Fibroblast of lung (primary cell): Measurements from ENCODE around the gene DIAPH3. TPM values are rescaled to one million over a fixed set of nuclear protein-coding genes. Genes with fewer than 3 reads are reported as not detected.

ENCODE experiments used
- DNase-seq, 2 donors: peaks; one replicate each; pipeline versions ENCODE4 v3.0.0 to v3.0.0-alpha.2; 2010; ENCODE audit warnings: low read depth in 2 of 2
- H2AFZ ChIP-seq: 2 replicates; pipeline ENCODE4 v1.5.1; 2012; ENCODE audit warnings: low read length, control low read depth, inconsistent platforms
- H3K27ac ChIP-seq: 2 replicates; pipeline ENCODE4 v1.5.1; 2011; ENCODE audit warnings: low read length, control low read depth; ENCODE audit not compliant: insufficient read depth
- H3K27me3 ChIP-seq: 2 replicates; pipeline ENCODE4 v1.5.1; 2011; ENCODE audit warnings: mild to moderate bottlenecking, low read length; ENCODE audit not compliant: control insufficient read depth, insufficient read depth
- H3K36me3 ChIP-seq: 2 replicates; pipeline ENCODE4 v1.5.1; 2011; ENCODE audit warnings: low read length; ENCODE audit not compliant: control insufficient read depth, insufficient read depth
- H3K4me1 ChIP-seq: 2 replicates; pipeline ENCODE4 v1.5.1; 2011; ENCODE audit warnings: low read length; ENCODE audit not compliant: control insufficient read depth, insufficient read depth; ENCODE audit errors: extremely low read depth
- H3K4me2 ChIP-seq: 2 replicates; pipeline ENCODE4 v1.5.1; 2011; ENCODE audit warnings: low read length, control low read depth; ENCODE audit not compliant: insufficient read depth; ENCODE audit errors: extremely low read depth
- H3K4me3 ChIP-seq, 4 experiments: fragments of 200-600 bp in 1 of 4; sonication (generic) in 1 of 4; replicated peaks in 1 of 4; 2 replicates each; pipeline ENCODE4 v1.5.1; 2011 to 2016; ENCODE audit warnings: low read length in 4 of 4, low read depth in 3 of 4, mild to moderate bottlenecking in 3 of 4, control low read depth in 2 of 4, inconsistent platforms in 1 of 4, mixed read lengths in 1 of 4; ENCODE audit not compliant: insufficient read depth in 1 of 4; ENCODE audit errors: control extremely low read depth in 1 of 4
- H3K79me2 ChIP-seq: 2 replicates; pipeline ENCODE4 v1.5.1; 2012; ENCODE audit warnings: mild to moderate bottlenecking, low read length, inconsistent platforms; ENCODE audit not compliant: control insufficient read depth, insufficient read depth
- H3K9ac ChIP-seq: 2 replicates; pipeline ENCODE4 v1.5.1; 2011; ENCODE audit warnings: mild to moderate bottlenecking, low read length, control low read depth; ENCODE audit not compliant: insufficient read depth
- H3K9me3 ChIP-seq: 2 replicates; pipeline ENCODE4 v1.5.1; 2012; ENCODE audit warnings: low read depth, low read length; ENCODE audit not compliant: control insufficient read depth, insufficient read depth
- H4K20me1 ChIP-seq: 2 replicates; pipeline ENCODE4 v1.5.1; 2011; ENCODE audit warnings: low read length; ENCODE audit not compliant: control insufficient read depth, insufficient read depth; ENCODE audit errors: extremely low read depth
- CTCF ChIP-seq, 2 donors: IDR thresholded peaks in 1 of 2; conservative IDR thresholded peaks in 1 of 2; 1 replicate in 1 of 2; 2 replicates in 1 of 2; pipeline ENCODE4 v1.5.1; 2011 to 2012; ENCODE audit warnings: low read length in 2 of 2, control low read depth in 1 of 2, inconsistent platforms in 1 of 2, low read depth in 1 of 2, mild to moderate bottlenecking in 1 of 2
- EZH2 ChIP-seq: IDR thresholded peaks from 2 replicates; pipeline ENCODE4 v1.5.1; 2012; ENCODE audit warnings: low read length, control low read depth, mild to moderate bottlenecking; ENCODE audit errors: missing control alignments
- polyA plus RNA-seq, 2 donors: library from polyadenylated mRNA; depleted of rRNA in 1 of 2; stranded (reverse) in 1 of 2; unstranded in 1 of 2; fragments of >200 nt; gene quantifications; 2 replicates each; pipeline ENCODE4 v1.2.1, GENCODE V29; 2011 to 2012; ENCODE audit warnings: missing spikeins in 1 of 2
- total RNA-seq: library from RNA; depleted of rRNA; stranded (reverse); fragments of >200 nt; gene quantifications from 2 replicates; pipeline ENCODE4 v1.2.1, GENCODE V29; 2014

DIAPH3 gene
- total and polyA plus RNA-seq, 2 donors (not counting 1 experiment from before 2014, with no cell fraction given), result 5.9 to 10.9 TPM

- Histone ChIP-seq H3K27me3 (no peaks in the 10 kb centered on the region), H3K9me3 (no peaks in the 10 kb centered on the region), H3K4me2 (no peak overlapping the region), H2AFZ (no peak overlapping the region), H4K20me1 (no peaks in the 10 kb centered on the region), H3K36me3 (no peaks in the 10 kb centered on the region), H3K4me1 (no peaks in the 10 kb centered on the region), H3K79me2 (no peaks in the 10 kb centered on the region), H3K4me3 (no peak overlapping the region), H3K27ac (no peak overlapping the region), H3K9ac (no peak overlapping the region)
- TF ChIP-seq EZH2, result no peak
- TF ChIP-seq CTCF (conservative IDR thresholded peaks at IDR 0.05 in 1 of 2, IDR thresholded peaks at IDR 0.05 in 1 of 2; ENCODE audit: low read depth in 1 of 2, low read length in 2 of 2), result no peak
- no peak for DNase-seq
Observed at GRCh38 chr13:60178327-60178726, 14.6 kb upstream of the DIAPH3 start.

- Histone ChIP-seq H3K27ac (no peak overlapping the region), H3K79me2 (no peaks in the 10 kb centered on the region), H3K4me3 (no peak overlapping the region), H2AFZ (no peak overlapping the region), H4K20me1 (no peaks in the 10 kb centered on the region), H3K36me3 (no peaks in the 10 kb centered on the region), H3K9ac (no peak overlapping the region), H3K4me1 (no peaks in the 10 kb centered on the region), H3K4me2 (no peak overlapping the region), H3K9me3 (no peaks in the 10 kb centered on the region), H3K27me3 (no peaks in the 10 kb centered on the region)
- TF ChIP-seq CTCF (conservative IDR thresholded peaks at IDR 0.05 in 1 of 2, IDR thresholded peaks at IDR 0.05 in 1 of 2; ENCODE audit: low read depth in 1 of 2, low read length in 2 of 2) (no peak), EZH2 (no peak)
- no peak for DNase-seq
Observed at GRCh38 chr13:60175571-60175970, 11.8 kb upstream of the DIAPH3 start.

GRCh38 chr13:60174113-60174512 lies 10.4 kb upstream of the DIAPH3 start:
- Histone ChIP-seq H3K4me3 (no peak overlapping the region), H3K4me2 (no peak overlapping the region), H3K36me3 (no peaks in the 10 kb centered on the region), H4K20me1 (no peaks in the 10 kb centered on the region), H3K9ac (no peak overlapping the region), H3K27ac (no peak overlapping the region), H3K27me3 (no peaks in the 10 kb centered on the region), H3K9me3 (no peaks in the 10 kb centered on the region), H3K79me2 (no peaks in the 10 kb centered on the region), H2AFZ (no peak overlapping the region), H3K4me1 (no peaks in the 10 kb centered on the region)
- TF ChIP-seq CTCF (conservative IDR thresholded peaks at IDR 0.05 in 1 of 2, IDR thresholded peaks at IDR 0.05 in 1 of 2; ENCODE audit: low read depth in 1 of 2, low read length in 2 of 2) (no peak), EZH2 (no peak)
- DNase-seq, result no peak
